M059J (cell line): ENCODE measurements around the gene VPS25. TPM values are rescaled to one million over a fixed set of nuclear protein-coding genes. Genes with fewer than 3 reads are reported as not detected.
"Not testable (repeated sequence)": the region's sequence is repeated elsewhere in the genome, so short reads cannot be mapped to it uniquely, and the experiment has no call there.

Source experiments
- DNase-seq: peaks from one replicate; pipeline ENCODE4 v3.0.0-alpha.2; 2012; ENCODE audit warnings: low read depth
- total RNA-seq: library from RNA; depleted of rRNA; stranded (reverse); fragments of >200 nt; shearing (Covaris generic); gene quantifications from 2 replicates; pipeline ENCODE4 v1.2.3, GENCODE V29; 2014

The VPS25 gene
- total RNA-seq, 1 experiment from 2014 or later = 97.4 TPM

- DNase-seq = not testable (repeated sequence)
These were observed 5.2 kb upstream of the VPS25 start for GRCh38 chr17:42768006-42768405.

GRCh38 chr17:42769964-42770363, 3.3 kb upstream of the VPS25 start:
- not testable (repeated sequence) for DNase-seq

DNA sequence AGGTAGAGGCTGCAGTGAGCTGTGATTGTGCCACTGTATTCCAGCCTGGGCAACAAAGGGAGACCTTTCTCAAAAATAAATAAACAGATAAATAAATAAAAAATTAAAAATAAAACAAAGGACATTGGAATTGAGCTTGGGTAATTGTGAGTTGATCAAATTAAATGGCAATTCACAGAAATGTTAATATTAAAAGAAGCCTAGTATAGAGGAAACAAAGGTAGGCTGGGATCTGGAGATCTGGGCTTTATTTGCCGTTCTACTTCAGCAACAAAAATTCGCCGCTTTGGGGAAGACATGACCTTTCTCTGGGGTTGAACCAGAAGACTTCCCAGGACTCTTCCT, 332 bp upstream of the VPS25 start:
- no peak for DNase-seq

DNA sequence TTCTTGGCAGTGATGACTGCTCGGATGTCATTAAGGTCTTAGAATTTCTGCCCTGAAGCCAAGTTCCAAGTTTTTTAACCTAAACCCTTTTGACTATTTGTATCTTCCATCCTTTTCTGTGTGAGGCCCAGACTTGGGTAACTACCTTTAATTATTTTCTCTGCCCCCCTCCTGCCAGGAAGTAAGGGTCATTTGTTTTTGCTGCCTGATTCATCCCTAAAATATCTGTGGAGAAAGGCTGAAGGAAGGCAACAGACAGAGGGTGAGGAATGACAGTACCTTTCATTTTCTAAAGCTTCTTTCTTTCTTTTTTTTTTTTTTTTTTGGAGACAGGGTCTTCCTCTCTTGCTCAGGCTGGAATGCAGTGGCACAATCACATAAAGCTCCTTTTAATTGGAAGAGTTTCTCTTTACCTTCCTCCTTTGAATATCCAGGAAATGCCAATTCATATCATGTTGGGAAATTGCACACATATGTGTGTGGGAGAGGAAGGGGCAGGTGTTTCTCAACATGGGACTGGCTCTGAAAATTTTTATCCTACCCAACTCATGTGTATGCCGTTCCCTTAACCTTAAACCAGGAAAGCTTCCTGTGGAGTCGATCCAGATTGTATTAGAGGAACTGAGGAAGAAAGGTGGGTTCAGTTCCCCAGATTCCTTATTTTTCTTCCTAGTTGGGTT, 957 bp downstream of the VPS25 start:
- DNase-seq = peak; percentile 83

DNA sequence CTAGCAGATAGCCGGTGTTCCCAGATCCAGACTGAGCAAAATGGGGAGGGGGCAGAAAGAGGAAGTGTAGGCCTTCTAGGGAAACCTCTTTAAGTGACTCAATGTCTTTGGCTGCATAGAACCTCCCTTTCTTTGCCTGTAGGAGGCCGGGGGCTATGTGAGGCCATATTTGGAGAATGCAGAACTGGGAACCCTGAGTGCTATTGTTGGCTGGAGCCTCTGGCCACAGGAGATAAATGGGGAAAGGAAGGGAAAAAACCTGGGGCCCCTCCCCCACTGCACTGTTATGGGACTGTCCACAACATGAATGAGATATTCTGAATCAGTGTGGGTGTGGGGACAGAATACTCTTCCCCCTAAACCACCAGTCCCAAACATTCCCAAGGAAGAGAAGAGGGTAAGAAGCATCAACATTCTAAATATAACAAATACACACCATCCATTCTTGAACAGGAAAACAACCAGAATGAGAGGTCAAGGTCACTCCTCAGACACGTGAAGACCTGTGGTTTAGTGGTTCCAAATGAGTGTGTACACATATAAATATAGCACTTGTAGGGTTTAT, 2.4 kb downstream of the VPS25 start:
- peak; percentile 88 for DNase-seq

DNA sequence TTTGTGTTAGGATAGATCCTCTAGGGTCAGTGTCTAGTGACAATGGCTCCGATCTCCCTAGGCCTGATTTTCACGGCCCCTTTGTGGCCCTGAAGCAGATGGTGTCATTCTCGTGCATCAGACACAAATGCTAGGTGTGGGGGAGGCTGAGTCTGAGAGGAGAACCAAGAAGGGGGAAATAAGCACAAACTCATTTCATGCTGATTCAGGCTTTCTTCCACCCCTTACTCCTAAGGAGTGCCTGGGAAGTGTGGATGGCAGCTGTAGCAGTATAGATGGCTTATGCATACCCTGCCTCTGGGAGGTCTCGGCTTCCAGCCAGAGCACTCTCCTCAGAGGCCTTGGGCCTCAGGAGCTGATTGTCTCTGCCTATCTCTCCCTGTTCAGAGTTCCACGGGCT, 5.3 kb downstream of the VPS25 start:
- no peak for DNase-seq

DNA sequence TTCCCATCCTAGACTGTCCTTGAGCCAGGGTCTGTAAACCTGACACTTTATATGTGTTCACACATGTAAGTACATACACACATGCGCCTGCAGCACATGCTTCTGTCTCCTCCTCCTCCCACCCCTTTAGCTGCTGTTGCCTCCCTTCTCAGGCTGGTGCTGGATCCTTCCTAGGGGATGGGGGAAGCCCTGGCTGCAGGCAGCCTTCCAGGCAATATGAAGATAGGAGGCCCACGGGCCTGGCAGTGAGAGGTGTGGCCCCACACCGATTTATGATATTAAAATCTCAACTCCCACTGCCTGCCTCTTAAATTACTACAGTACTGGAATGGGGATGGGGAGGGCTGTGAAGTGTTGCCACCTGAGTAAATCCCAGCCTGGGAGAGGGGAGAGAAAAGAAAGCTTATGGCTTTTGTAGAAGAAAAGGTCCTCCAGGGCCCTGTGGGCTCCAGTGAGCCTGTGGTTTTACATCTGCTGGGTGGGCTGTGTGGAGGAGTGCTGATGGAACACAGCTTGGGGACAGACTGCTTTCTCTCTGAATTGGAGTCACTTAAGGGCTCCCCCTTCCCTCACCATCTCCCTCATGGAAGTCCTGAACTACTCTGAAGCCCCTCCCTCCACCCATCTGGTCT, 6.2 kb downstream of the VPS25 start:
- no peak for DNase-seq

DNA sequence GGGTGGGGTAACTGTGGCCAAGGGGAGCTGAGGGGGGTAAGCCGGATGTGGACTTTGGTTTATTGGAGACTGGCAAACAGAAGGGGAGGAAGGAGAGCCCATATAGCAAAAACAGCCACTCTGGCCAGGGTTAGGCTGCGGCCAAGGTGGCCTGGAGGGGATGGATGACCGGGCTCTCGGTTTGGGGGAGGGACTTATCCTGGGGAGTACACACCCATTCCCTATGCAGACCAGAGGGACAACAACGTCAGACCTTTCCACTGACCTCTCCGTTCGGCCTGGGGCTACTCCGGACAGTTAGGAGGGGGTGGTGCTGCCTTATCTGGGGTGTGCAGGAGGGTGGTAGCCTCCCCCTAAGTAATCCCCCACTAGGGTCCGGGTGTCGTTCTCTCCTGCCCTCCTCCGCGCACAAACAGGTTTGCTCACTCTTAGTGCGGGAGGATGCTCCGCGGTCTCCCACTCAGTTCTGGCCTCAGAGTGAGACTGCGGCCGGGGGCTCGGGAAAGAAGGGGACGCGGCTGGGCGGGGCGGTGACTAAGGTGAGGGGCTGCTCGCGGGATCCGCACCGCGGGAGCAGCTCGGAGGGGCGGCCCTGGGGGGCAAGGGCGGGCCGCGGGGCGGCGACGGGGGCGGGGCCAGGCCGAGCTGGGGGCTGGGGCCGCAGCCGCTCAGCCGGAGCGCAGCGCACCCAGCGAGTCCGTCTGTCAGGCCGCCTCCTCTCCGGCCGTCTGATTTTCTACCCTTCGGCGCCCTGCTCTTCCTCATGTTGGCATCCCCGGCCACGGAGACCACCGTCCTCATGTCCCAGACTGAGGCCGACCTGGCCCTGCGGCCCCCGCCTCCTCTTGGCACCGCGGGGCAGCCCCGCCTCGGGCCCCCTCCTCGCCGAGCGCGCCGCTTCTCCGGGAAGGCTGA, 6.9 kb downstream of the VPS25 start, which contains the start of gene WNK4:
Gene WNK4 (plus strand): TSS at position 675 of the 915 bp plus-strand sequence. CDS start 89 bp downstream, at position 764.
- DNase-seq = peak; percentile 87

GRCh38 chr17:42780851-42781638, 7.8 kb downstream of the VPS25 start:
- no peak for DNase-seq

DNA sequence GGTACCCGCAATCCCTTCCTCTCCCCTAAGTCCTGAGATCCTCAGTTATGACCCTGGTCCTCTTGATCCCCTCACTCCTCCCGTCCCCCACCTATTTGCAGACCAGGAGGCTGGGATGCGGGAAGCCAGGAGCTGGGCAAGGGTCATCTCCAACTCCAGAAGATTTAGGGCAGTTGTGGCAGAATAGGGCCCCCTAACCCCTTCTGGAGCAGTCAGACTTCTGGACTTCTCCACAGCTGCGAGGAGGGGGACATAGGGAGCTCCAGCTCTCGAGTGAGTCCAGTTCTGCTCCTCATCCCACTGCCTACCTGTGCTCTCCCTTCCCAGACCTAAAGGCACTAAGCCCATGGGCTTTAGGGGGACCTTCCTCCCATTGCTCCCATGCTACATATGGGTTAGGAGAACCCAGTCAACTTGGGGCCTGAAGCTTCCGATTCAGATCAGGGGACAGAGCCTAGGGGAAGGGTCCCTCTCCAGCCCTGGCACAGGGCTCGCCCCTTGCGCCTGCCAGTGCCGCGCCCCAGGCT, 8.5 kb downstream of the VPS25 start:
- DNase-seq = no peak

DNA sequence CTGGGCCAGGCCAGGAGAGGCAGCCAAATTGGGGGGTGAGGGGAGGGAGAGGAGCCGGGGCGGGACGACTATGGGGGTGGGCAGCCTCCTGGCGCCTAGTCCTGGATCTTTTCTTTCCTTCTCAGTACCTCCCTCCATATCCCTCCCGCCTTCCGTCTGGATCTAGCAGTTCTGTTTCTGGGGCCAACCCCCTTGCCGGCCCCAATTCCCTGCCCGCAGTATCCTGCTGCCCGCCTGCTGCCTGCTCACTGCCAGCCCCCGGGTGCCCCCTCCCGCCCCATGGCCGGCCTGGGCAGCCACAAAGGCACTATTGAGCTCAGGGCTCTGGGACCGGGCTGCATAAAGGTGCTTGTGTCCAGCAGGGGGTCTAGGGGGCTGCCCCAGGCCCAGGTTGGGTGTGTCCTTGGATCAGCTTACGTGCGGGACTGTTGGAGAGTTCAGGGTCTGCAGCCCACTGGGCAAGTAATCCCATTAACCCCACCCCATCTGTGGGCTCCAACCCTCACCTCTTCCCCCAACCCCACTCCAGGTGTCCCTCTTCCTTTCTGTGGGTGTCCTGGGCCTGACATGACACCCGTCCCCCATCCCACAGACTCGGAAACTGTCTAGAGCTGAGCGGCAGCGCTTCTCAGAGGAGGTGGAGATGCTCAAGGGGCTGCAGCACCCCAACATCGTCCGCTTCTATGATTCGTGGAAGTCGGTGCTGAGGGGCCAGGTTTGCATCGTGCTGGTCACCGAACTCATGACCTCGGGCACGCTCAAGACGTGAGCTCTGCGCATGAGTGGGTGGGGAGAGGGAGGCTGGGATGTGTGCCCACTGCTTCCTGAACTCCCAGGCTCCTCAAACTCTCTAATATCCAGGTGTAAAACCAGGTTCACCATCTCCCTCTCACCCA, 9.2 kb downstream of the VPS25 start:
- no peak for DNase-seq

- peak; percentile 91 for DNase-seq
These were observed 10.0 kb downstream of the VPS25 start for GRCh38 chr17:42783062-42783790.

GRCh38 chr17:42783791-42784138, 10.5 kb downstream of the VPS25 start:
- DNase-seq = no peak

- no peak for DNase-seq
These were observed 11.2 kb downstream of the VPS25 start for GRCh38 chr17:42784409-42784808.

DNA sequence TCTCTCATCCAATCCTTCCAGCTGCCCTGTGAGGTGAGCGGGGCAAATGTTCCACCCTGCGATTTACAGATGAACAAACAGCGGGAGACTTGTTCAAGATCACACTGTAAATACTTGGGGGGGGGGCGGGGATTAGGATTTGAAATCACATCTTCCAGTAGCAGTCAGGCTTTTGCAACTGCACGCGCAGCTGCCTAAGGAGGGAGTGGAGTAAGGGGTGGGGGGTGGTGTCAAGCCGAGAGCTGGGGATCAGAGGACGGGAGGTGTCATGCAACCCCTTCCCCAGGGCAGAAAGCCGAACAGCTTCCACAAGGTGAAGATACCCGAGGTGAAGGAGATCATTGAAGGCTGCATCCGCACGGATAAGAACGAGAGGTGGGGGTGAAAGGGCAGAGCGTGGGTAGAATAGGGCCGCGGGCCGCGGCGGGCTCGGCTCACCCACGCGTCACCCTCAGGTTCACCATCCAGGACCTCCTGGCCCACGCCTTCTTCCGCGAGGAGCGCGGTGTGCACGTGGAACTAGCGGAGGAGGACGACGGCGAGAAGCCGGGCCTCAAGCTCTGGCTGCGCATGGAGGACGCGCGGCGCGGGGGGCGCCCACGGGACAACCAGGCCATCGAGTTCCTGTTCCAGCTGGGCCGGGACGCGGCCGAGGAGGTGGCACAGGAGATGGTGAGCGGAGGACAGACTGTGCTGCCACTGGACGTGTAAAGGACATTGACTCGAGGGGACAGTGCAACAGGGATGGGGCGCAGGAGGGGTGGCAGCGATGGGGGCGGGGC, 11.8 kb downstream of the VPS25 start:
- DNase-seq = no peak

- no peak for DNase-seq
These were observed 14.0 kb downstream of the VPS25 start for GRCh38 chr17:42787266-42787665.

GRCh38 chr17:42791948-42792347, 18.7 kb downstream of the VPS25 start:
- no peak for DNase-seq

GRCh38 chr17:42792545-42792944, 19.3 kb downstream of the VPS25 start:
- DNase-seq = no peak

- DNase-seq = no peak
These were observed 21.8 kb downstream of the VPS25 start for GRCh38 chr17:42795061-42795460.
